ENCODE measurements around the gene ANKS6. TPM values are rescaled to one million over a fixed set of nuclear protein-coding genes. Genes with fewer than 3 reads are reported as not detected.
"Not testable (repeated sequence)": the region's sequence is repeated elsewhere in the genome, so short reads cannot be mapped to it uniquely, and the experiment has no call there.

ANKS6 gene
- total RNA-seq, 4 donors from 2014 or later = 18.3 to 35.9 (median 29.3) TPM

DNA sequence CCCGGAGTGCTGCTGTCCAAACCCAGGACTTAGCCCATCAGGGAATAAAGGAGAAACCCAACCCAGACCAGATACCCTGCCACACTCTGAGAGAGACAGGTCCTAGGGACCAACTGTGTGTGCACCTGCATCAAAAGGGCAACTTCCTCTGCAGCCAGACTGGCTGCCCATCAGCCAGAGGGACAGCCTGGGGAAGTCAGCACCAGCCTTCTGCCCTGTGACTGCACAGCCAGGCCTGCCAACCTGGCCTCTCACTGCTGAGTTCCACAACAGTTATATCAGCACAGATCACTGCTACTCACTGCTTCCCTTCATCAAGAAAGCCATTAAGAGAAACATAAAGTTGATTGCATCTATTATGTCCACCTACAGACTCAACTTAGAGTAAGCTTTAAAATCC is 105.7 kb downstream of the ANKS6 start:
- in situ Hi-C loops (cut with MboI; ENCODE audit: low pct_ligation_motif_present in 1 of 4, low pct_unique_long_range_greater_than_20kb in 1 of 4, low sequenced_read_pairs in 3 of 4) = loop anchor here in 1 of 4 donors (25.0 kb wide), 1 partner anchor 378 kb away; no protein-coding TSS in a partner anchor
- Histone ChIP-seq H3K27ac (no peak overlapping the region), H3K9me3 (no peaks in the 10 kb centered on the region), H3K36me3 (no peaks in the 10 kb centered on the region), H3K4me1 (no peaks in the 10 kb centered on the region), H3K27me3 (no peaks in the 10 kb centered on the region), H3K4me3 (no peak overlapping the region)
- no peak for TF ChIP-seq EP300 (IDR thresholded peaks at IDR 0.05; ENCODE audit: low read depth)
- no peak for TF ChIP-seq POLR2A (IDR thresholded peaks at IDR 0.05)
- TF ChIP-seq POLR2AphosphoS5 (IDR thresholded peaks at IDR 0.05) = no peak
- TF ChIP-seq, protein P1, sequence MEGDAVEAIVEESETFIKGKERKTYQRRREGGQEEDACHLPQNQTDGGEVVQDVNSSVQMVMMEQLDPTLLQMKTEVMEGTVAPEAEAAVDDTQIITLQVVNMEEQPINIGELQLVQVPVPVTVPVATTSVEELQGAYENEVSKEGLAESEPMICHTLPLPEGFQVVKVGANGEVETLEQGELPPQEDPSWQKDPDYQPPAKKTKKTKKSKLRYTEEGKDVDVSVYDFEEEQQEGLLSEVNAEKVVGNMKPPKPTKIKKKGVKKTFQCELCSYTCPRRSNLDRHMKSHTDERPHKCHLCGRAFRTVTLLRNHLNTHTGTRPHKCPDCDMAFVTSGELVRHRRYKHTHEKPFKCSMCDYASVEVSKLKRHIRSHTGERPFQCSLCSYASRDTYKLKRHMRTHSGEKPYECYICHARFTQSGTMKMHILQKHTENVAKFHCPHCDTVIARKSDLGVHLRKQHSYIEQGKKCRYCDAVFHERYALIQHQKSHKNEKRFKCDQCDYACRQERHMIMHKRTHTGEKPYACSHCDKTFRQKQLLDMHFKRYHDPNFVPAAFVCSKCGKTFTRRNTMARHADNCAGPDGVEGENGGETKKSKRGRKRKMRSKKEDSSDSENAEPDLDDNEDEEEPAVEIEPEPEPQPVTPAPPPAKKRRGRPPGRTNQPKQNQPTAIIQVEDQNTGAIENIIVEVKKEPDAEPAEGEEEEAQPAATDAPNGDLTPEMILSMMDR (IDR thresholded peaks at IDR 0.05) = no peak
- WGBS, 2 donors (ENCODE audit: low coverage in 1 of 2) = 80% methylated on average over 1 of the region's 1 CpG; no CpG with 5 or more reads in 1 of the 2 donors
- no peak for DNase-seq
- intact Hi-C loops (cut with DNase I; ENCODE audit: low total_unique reads) = no loop called here

DNA sequence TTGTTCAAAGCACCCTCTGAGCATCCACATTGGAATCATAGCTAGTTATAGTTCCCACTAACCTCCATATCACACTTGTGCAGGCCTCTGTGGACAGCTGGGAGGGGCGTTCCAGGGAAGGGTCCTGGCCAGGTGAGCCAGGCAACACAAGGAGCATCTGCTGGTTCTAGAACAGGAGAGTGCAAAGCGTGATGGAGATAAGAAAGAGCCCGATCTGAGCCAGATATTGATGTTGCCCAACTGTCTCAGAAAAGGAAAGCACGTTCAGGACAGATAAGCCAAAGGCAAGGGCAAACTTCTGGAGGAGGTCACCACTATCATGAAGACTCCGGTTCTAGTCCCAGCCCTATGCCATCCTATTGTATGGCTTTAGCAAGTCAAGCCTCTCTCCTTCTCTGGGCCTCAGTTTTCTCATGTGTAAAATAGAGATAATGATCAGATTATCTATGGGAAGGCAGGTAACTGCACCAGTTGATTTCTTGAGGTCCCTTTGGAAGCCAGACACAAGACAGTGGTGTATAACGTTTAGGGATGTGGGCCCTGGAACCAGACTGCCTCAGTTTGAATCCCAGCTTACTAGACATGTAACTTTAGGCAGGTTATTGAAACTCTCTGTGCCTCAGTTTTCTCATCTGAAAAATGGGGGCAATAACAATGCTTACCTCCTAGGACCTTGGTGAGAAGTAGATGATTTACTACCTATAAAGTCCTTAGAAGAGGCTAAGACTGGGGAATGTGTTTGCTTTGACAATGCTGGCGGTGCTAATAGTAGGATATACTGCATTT is 107.5 kb downstream of the ANKS6 start:
- Histone ChIP-seq H3K27ac (no peak overlapping the region), H3K9me3 (no peaks in the 10 kb centered on the region), H3K36me3 (no peaks in the 10 kb centered on the region), H3K27me3 (no peaks in the 10 kb centered on the region), H3K4me1 (no peaks in the 10 kb centered on the region), H3K4me3 (no peak overlapping the region)
- TF ChIP-seq POLR2AphosphoS5 (IDR thresholded peaks at IDR 0.05) = no peak
- TF ChIP-seq POLR2A (IDR thresholded peaks at IDR 0.05) = no peak
- no peak for TF ChIP-seq EP300 (IDR thresholded peaks at IDR 0.05; ENCODE audit: low read depth)
- TF ChIP-seq, protein P1 (IDR thresholded peaks at IDR 0.05) = no peak
- WGBS, 2 donors (ENCODE audit: low coverage in 1 of 2) = 76% methylated on average over 5 to 7 of the region's 7 CpGs
- intact Hi-C loops (cut with DNase I; ENCODE audit: low total_unique reads) (no loop called here), in situ Hi-C loops (cut with MboI; ENCODE audit: low pct_ligation_motif_present in 1 of 4, low pct_unique_long_range_greater_than_20kb in 1 of 4, low sequenced_read_pairs in 3 of 4) (loop anchor here in 1 of 4 donors (25.0 kb wide), 1 partner anchor 377 kb away; no protein-coding TSS in a partner anchor)
- no peak for DNase-seq

DNA sequence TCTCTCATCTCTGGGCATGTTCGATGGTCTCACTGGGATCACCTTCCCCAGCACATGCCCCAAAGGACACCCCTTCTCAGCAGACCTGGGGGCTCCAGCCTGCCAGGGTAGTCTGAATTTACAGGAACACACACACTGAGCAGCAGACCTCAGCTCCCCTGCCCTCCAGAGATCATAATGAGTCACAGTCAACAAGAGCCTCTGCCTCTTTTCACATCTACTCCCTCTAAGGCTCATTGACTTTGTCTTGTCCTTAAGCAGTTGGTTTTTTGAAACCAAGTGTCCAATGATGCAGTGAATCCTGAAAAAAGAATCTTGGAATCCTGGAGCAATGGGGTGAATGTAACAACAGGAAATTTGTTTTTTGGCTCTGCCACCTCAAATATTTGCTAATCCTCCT is 108.4 kb downstream of the ANKS6 start:
- TF ChIP-seq EP300 (IDR thresholded peaks at IDR 0.05; ENCODE audit: low read depth) = no peak
- no peak for TF ChIP-seq POLR2AphosphoS5 (IDR thresholded peaks at IDR 0.05)
- TF ChIP-seq, protein P1 (IDR thresholded peaks at IDR 0.05) = no peak
- no peak for TF ChIP-seq POLR2A (IDR thresholded peaks at IDR 0.05)
- H3K9me3 ChIP-seq = no peaks in the 10 kb centered on the region
- H3K27me3 ChIP-seq = no peaks in the 10 kb centered on the region
- H3K4me1 ChIP-seq = no peaks in the 10 kb centered on the region
- no peak for DNase-seq
- intact Hi-C loops (cut with DNase I; ENCODE audit: low total_unique reads) = no loop called here
- H3K36me3 ChIP-seq = no peaks in the 10 kb centered on the region
- WGBS, 2 donors (ENCODE audit: low coverage in 1 of 2) = 92% methylated on average over 1 of the region's 1 CpG; no CpG with 5 or more reads in 1 of the 2 donors
- no peak overlapping the region for H3K27ac ChIP-seq
- no peak overlapping the region for H3K4me3 ChIP-seq
- in situ Hi-C loops (cut with MboI; ENCODE audit: low pct_ligation_motif_present in 1 of 4, low pct_unique_long_range_greater_than_20kb in 1 of 4, low sequenced_read_pairs in 3 of 4) = loop anchor here in 1 of 4 donors (25.0 kb wide), 1 partner anchor 376 kb away; no protein-coding TSS in a partner anchor

DNA sequence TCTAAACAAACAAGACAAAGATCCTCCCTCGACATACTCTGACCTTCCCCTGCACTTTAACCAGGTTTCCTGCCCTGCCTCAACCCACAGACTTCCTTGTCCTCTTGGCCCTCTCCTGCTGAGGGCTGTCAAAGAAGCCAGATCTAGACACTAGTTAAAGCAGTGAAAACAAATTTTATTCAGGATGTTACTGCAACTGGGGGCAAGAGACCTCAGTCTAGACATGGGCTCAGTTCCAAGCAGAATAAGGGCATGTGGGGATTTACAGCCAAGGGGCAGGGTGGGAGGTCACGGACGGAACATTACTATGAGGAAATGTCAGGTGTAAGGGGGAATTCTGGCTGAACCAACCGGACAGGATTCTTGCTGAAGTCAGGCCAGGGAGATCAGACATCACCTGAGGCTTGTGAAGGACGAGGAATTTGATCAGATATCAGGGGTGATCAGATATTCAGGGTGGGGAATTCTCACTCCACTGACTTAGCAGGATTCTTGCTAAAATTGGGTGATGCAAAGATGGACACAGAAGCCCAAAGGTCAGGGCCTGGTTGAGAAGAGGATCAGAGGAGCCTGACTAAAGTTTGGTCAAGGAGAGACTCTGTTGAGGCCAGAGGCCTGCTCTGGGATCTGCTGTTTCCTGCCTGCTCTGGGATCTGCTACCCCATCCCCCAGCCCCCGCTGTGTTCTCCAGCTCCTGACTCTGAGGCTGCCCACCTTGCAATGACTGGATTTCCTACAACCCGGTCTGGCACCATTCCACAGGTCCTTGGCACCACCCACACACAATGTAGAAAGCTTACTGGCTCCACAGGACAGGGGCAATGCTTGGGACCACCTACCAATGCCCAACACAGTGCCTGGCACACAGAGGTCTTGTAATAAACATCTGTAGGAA is 109.1 kb downstream of the ANKS6 start:
- Histone ChIP-seq H3K4me1 (no peaks in the 10 kb centered on the region), H3K9me3 (no peaks in the 10 kb centered on the region), H3K27ac (no peak overlapping the region), H3K36me3 (no peaks in the 10 kb centered on the region), H3K27me3 (no peaks in the 10 kb centered on the region), H3K4me3 (no peak overlapping the region)
- 0 to 65% methylated on average over 1 to 7 of the region's 7 CpGs for WGBS, 2 donors (ENCODE audit: low coverage in 1 of 2)
- no peak for DNase-seq
- in situ Hi-C loops (cut with MboI; ENCODE audit: low pct_ligation_motif_present in 1 of 4, low pct_unique_long_range_greater_than_20kb in 1 of 4, low sequenced_read_pairs in 3 of 4) (loop anchor here in 1 of 4 donors (25.0 kb wide), 1 partner anchor 375 kb away; no protein-coding TSS in a partner anchor), intact Hi-C loops (cut with DNase I; ENCODE audit: low total_unique reads) (no loop called here)
- no peak for TF ChIP-seq POLR2A (IDR thresholded peaks at IDR 0.05)
- TF ChIP-seq, protein P1 (IDR thresholded peaks at IDR 0.05) = no peak
- TF ChIP-seq EP300 (IDR thresholded peaks at IDR 0.05; ENCODE audit: low read depth) = no peak
- no peak for TF ChIP-seq POLR2AphosphoS5 (IDR thresholded peaks at IDR 0.05)

DNA sequence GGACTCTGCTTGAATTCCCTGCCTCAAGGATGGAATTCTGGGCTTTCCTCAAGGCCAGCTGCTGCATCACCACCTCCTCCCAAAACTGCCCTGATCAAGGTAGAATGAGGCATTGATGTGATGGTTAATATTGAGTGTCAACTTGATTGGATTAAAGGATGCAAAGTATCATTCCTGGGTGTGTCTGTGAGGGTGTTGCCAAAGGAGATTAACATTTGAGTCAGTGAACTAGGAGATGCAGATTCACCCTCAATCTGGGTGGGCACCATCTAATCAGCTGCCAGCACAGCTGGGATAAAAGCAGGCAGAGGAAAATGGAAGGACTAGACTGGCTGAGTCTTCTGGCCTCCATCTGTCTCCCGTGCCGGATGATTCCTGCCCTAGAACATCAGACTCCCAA is 111.5 kb downstream of the ANKS6 start:
- H3K9me3 ChIP-seq; H3K27me3 ChIP-seq; H3K4me3 ChIP-seq; H3K4me1 ChIP-seq; intact Hi-C loops (cut with DNase I; ENCODE audit: low total_unique reads); H3K27ac ChIP-seq; DNase-seq; H3K36me3 ChIP-seq: not testable (repeated sequence)
- in situ Hi-C loops (cut with MboI; ENCODE audit: low pct_ligation_motif_present in 1 of 4, low pct_unique_long_range_greater_than_20kb in 1 of 4, low sequenced_read_pairs in 3 of 4) = loop anchor here in 1 of 4 donors (25.0 kb wide), 1 partner anchor 373 kb away; no protein-coding TSS in a partner anchor
- 100% methylated on average over 2 of the region's 2 CpGs; no CpG with 5 or more reads in 1 of the 2 donors for WGBS, 2 donors (ENCODE audit: low coverage in 1 of 2)

Measured in transverse colon (tissue), 4 donors.